Activated B cell treated with CpG ODN at 0.5 μM for 24 hours (primary cell): ENCODE data around the gene ST6GALNAC3. TPM values are rescaled to one million over a fixed set of nuclear protein-coding genes. Genes with fewer than 3 reads are reported as not detected.

ENCODE experiments used
- ATAC-seq: fragments of 200-7000 bp; cut with Tn5 transposase; one replicate; pipeline ENCODE4 v1.10.0; 2021; ENCODE audit warnings: low read depth, mild to moderate bottlenecking, moderate library complexity
- CTCF ChIA-PET: fragments of 350-600 bp; sonication (Branson Sonifier 250); formaldehyde crosslinking; loops from one replicate; lab custom pipeline; 2021; ENCODE audit warnings: antibody characterized with exemption; lab: Charles Lee
- POLR2A ChIA-PET: fragments of 350-600 bp; sonication (Branson Sonifier 250); formaldehyde crosslinking; loops from one replicate; lab custom pipeline; 2021; ENCODE audit warnings: antibody characterized with exemption; lab: Charles Lee
- DNase-seq: peaks from one replicate; pipeline ENCODE4 v3.0.0; 2022
- H3K27ac Mint-ChIP-seq: one replicate; pipeline ENCODE4 v1.8.0; 2020; ENCODE audit warnings: mixed read lengths
- H3K27me3 Mint-ChIP-seq: one replicate; pipeline ENCODE4 v1.8.0; 2021; ENCODE audit warnings: mixed read lengths
- H3K36me3 Mint-ChIP-seq: one replicate; pipeline ENCODE4 v1.8.0; 2021; ENCODE audit warnings: low read depth, mixed read lengths
- H3K4me1 Mint-ChIP-seq: one replicate; pipeline ENCODE4 v1.8.0; 2021; ENCODE audit warnings: mixed read lengths
- H3K4me3 Mint-ChIP-seq: one replicate; pipeline ENCODE4 v1.8.0; 2020; ENCODE audit warnings: mild to moderate bottlenecking, mixed read lengths
- H3K9me3 Mint-ChIP-seq: one replicate; pipeline ENCODE4 v1.8.0; 2020; ENCODE audit warnings: mixed read lengths
- intact Hi-C: fragments of 100-400 bp; cut with micrococcal nuclease; formaldehyde crosslinking; loops from one replicate; pipeline ENCODE4 v1.15.1; 2024
- total RNA-seq: library from RNA; stranded (reverse); gene quantifications from 2 replicates; pipeline ENCODE4 v1.2.3, GENCODE V29; 2022
- TF ChIP-seq, protein P1 (sequence below): fragments of 200-600 bp; IDR thresholded peaks from one replicate; pipeline ENCODE4 v1.8.0; 2022; ENCODE audit warnings: antibody characterized with exemption, mild to moderate bottlenecking

The ST6GALNAC3 gene
- total RNA-seq, 1 donor from 2014 or later: 12.6 TPM

- intact Hi-C loops: no loop called here
- ATAC-seq (no peak), DNase-seq (no peak)
- TF ChIP-seq, protein P1, sequence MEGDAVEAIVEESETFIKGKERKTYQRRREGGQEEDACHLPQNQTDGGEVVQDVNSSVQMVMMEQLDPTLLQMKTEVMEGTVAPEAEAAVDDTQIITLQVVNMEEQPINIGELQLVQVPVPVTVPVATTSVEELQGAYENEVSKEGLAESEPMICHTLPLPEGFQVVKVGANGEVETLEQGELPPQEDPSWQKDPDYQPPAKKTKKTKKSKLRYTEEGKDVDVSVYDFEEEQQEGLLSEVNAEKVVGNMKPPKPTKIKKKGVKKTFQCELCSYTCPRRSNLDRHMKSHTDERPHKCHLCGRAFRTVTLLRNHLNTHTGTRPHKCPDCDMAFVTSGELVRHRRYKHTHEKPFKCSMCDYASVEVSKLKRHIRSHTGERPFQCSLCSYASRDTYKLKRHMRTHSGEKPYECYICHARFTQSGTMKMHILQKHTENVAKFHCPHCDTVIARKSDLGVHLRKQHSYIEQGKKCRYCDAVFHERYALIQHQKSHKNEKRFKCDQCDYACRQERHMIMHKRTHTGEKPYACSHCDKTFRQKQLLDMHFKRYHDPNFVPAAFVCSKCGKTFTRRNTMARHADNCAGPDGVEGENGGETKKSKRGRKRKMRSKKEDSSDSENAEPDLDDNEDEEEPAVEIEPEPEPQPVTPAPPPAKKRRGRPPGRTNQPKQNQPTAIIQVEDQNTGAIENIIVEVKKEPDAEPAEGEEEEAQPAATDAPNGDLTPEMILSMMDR: no peak
- POLR2A ChIA-PET: no interaction called here
- no peak overlapping the region for H3K4me3 Mint-ChIP-seq
- no peaks in the 10 kb centered on the region for H3K36me3 Mint-ChIP-seq
- H3K27me3 Mint-ChIP-seq: no peaks in the 10 kb centered on the region
- no peaks in the 10 kb centered on the region for H3K9me3 Mint-ChIP-seq
- H3K4me1 Mint-ChIP-seq: no peaks in the 10 kb centered on the region
- H3K27ac Mint-ChIP-seq: no peak overlapping the region
- CTCF ChIA-PET: no interaction called here
These were observed 292.2 kb downstream of the ST6GALNAC3 start for GRCh38 chr1:76366726-76367125.

DNA sequence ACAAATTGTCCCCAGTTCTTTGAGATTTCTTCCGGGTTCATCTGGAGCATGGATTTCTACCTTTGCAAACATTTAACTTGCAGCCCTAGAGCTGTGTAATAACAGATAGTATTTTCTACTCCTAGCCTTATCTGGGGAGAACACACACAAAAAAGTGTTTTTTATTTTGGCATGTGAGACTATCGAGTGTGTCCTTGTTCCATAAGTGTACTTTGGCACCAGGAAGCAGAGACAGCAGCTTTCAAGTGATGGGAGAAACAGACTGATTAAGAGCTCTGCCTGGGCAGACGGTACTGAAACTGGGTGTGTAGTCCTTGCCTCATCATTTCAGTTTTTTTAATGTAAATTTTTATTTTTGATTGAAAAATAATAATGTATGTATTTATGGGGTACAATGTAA lies 297.4 kb downstream of the ST6GALNAC3 start:
- ATAC-seq: no peak
- CTCF ChIA-PET: no interaction called here
- Mint-ChIP-seq H3K4me3 (no peak overlapping the region), H3K9me3 (no peaks in the 10 kb centered on the region), H3K4me1 (peaks cover 7% of the 10 kb centered on the region), H3K36me3 (no peaks in the 10 kb centered on the region), H3K27me3 (no peaks in the 10 kb centered on the region), H3K27ac (no peak overlapping the region)
- POLR2A ChIA-PET: no interaction called here
- TF ChIP-seq, protein P1: no peak
- intact Hi-C loops: no loop called here
- no peak for DNase-seq

GRCh38 chr1:76374086-76374485 lies 299.5 kb downstream of the ST6GALNAC3 start:
- ATAC-seq (no peak), DNase-seq (no peak)
- Mint-ChIP-seq H3K4me3 (no peak overlapping the region), H3K27ac (no peak overlapping the region), H3K9me3 (no peaks in the 10 kb centered on the region), H3K27me3 (no peaks in the 10 kb centered on the region), H3K36me3 (no peaks in the 10 kb centered on the region), H3K4me1 (peaks cover 11% of the 10 kb centered on the region)
- ChIA-PET CTCF (no interaction called here), POLR2A (no interaction called here)
- intact Hi-C loops: no loop called here
- TF ChIP-seq, protein P1: no peak

GRCh38 chr1:76377247-76377646 lies 302.7 kb downstream of the ST6GALNAC3 start:
- no peak for ATAC-seq
- POLR2A ChIA-PET: no interaction called here
- H3K4me3 Mint-ChIP-seq: no peak overlapping the region
- peaks cover 11% of the 10 kb centered on the region for H3K4me1 Mint-ChIP-seq
- CTCF ChIA-PET: no interaction called here
- no peaks in the 10 kb centered on the region for H3K9me3 Mint-ChIP-seq
- H3K36me3 Mint-ChIP-seq: no peaks in the 10 kb centered on the region
- H3K27me3 Mint-ChIP-seq: no peaks in the 10 kb centered on the region
- no peak for DNase-seq
- H3K27ac Mint-ChIP-seq: no peak overlapping the region
- intact Hi-C loops: no loop called here
- TF ChIP-seq, protein P1: no peak

DNA sequence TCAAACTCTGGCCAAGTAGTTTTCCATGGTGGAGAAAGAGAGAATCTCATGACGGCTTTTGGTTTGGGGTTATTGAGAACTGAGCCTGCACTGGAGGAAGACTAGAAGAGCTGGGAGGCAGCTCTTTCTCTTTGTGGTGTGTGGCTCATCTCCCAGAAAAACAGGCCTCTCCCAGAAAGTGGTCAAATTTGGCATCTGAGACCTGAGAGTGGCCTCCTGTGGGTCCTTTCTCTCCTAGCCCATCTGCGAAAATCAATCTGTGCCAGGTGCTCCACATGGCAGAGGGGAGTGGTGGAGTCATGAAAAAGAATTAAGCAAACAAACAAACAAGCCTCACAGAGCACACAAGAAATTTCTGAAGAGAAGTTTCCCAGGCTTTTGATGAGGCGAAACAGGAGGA lies 305.0 kb downstream of the ST6GALNAC3 start:
- intact Hi-C loops: no loop called here
- CTCF ChIA-PET: no interaction called here
- H3K36me3 Mint-ChIP-seq: no peaks in the 10 kb centered on the region
- peaks cover 3% of the 10 kb centered on the region for H3K9me3 Mint-ChIP-seq
- H3K4me1 Mint-ChIP-seq: peaks cover 11% of the 10 kb centered on the region
- DNase-seq (no peak), ATAC-seq (no peak)
- H3K27ac Mint-ChIP-seq: no peak overlapping the region
- no peaks in the 10 kb centered on the region for H3K27me3 Mint-ChIP-seq
- no peak overlapping the region for H3K4me3 Mint-ChIP-seq
- POLR2A ChIA-PET: no interaction called here
- TF ChIP-seq, protein P1: no peak
